H9 (cell line): ENCODE results near the gene CRB3. TPM values are rescaled to one million over a fixed set of nuclear protein-coding genes. Genes with fewer than 3 reads are reported as not detected.

ENCODE experiments used
- DNase-seq: peaks from one replicate; pipeline ENCODE4 v3.0.0-alpha.2; 2017
- H2AFZ ChIP-seq: one replicate; pipeline ENCODE4 v1.6.1; 2013; ENCODE audit warnings: mild to moderate bottlenecking, low read length, control low read depth, moderate library complexity
- H2AK5ac ChIP-seq: 2 replicates; pipeline ENCODE4 v1.6.1; 2013; ENCODE audit warnings: low read length, control low read depth, mixed read lengths; ENCODE audit not compliant: insufficient read length
- H2BK120ac ChIP-seq: one replicate; pipeline ENCODE4 v1.6.1; 2013; ENCODE audit warnings: low read depth, mild to moderate bottlenecking, low read length, control low read depth, inconsistent platforms; ENCODE audit not compliant: poor library complexity, severe bottlenecking
- H2BK12ac ChIP-seq: 2 replicates; pipeline ENCODE4 v1.6.1; 2013; ENCODE audit warnings: low read length, control low read depth, mixed read lengths, low read depth; ENCODE audit not compliant: insufficient read length
- H2BK15ac ChIP-seq: 2 replicates; pipeline ENCODE4 v1.6.1; 2013; ENCODE audit warnings: low read depth, low read length, control low read depth
- H2BK20ac ChIP-seq: one replicate; pipeline ENCODE4 v1.6.1; 2013; ENCODE audit warnings: low read depth, mild to moderate bottlenecking, low read length, control low read depth, inconsistent platforms; ENCODE audit not compliant: poor library complexity, severe bottlenecking
- H2BK5ac ChIP-seq: 2 replicates; pipeline ENCODE4 v1.6.1; 2013; ENCODE audit warnings: low read length, control low read depth, mixed read lengths; ENCODE audit not compliant: insufficient read length
- H3K14ac ChIP-seq: 2 replicates; pipeline ENCODE4 v1.6.1; 2013; ENCODE audit warnings: low read length, control low read depth; ENCODE audit not compliant: insufficient read depth
- H3K18ac ChIP-seq: 2 replicates; pipeline ENCODE4 v1.6.1; 2013; ENCODE audit warnings: low read depth, mild to moderate bottlenecking, mixed read lengths, low read length, control low read depth; ENCODE audit not compliant: insufficient read length
- H3K23ac ChIP-seq: 2 replicates; pipeline ENCODE4 v1.6.1; 2013; ENCODE audit warnings: low read length, control low read depth, mixed read lengths, low read depth; ENCODE audit not compliant: insufficient read length
- H3K23me2 ChIP-seq: 2 replicates; pipeline ENCODE4 v1.6.1; 2013; ENCODE audit warnings: low read depth, mild to moderate bottlenecking, mixed read lengths, low read length, control low read depth; ENCODE audit not compliant: insufficient read length, poor library complexity, severe bottlenecking
- H3K27ac ChIP-seq: 2 replicates; pipeline ENCODE4 v1.5.1; 2013; ENCODE audit warnings: low read length, control low read depth, mixed read lengths, low read depth; ENCODE audit not compliant: insufficient read length
- H3K27me3 ChIP-seq: 2 replicates; pipeline ENCODE4 v1.6.1; 2013; ENCODE audit warnings: low read length, control low read depth, inconsistent platforms; ENCODE audit not compliant: insufficient read depth
- H3K4ac ChIP-seq: 2 replicates; pipeline ENCODE4 v1.6.1; 2013; ENCODE audit warnings: low read depth, mild to moderate bottlenecking, control low read depth, inconsistent platforms, low read length, moderate library complexity
- H3K4me1 ChIP-seq: 2 replicates; pipeline ENCODE4 v1.6.1; 2013; ENCODE audit warnings: low read length, control low read depth, inconsistent platforms; ENCODE audit not compliant: insufficient read depth
- H3K4me2 ChIP-seq: 2 replicates; pipeline ENCODE4 v1.6.1; 2013; ENCODE audit warnings: low read length, control low read depth, mixed read lengths; ENCODE audit not compliant: insufficient read length, insufficient read depth
- H3K56ac ChIP-seq: 2 replicates; pipeline ENCODE4 v1.6.1; 2013; ENCODE audit warnings: low read depth, mild to moderate bottlenecking, mixed read lengths, low read length, control low read depth; ENCODE audit not compliant: insufficient read length
- H3K79me1 ChIP-seq: 2 replicates; pipeline ENCODE4 v1.6.1; 2013; ENCODE audit warnings: low read depth, mild to moderate bottlenecking, moderate library complexity, low read length, control low read depth, inconsistent platforms; ENCODE audit not compliant: insufficient read depth, poor library complexity, severe bottlenecking
- H3K79me2 ChIP-seq: 2 replicates; pipeline ENCODE4 v1.6.1; 2013; ENCODE audit warnings: low read length, control low read depth, inconsistent platforms; ENCODE audit not compliant: insufficient read depth
- H3K9ac ChIP-seq: 2 replicates; pipeline ENCODE4 v1.6.1; 2013; ENCODE audit warnings: low read length, control low read depth, mixed read lengths; ENCODE audit not compliant: insufficient read length; ENCODE audit errors: extremely low read depth
- H3K9me3 ChIP-seq: one replicate; pipeline ENCODE4 v1.6.1; 2013; ENCODE audit warnings: low read depth, low read length, inconsistent platforms; ENCODE audit not compliant: control insufficient read depth
- H3T11ph ChIP-seq: one replicate; pipeline ENCODE4 v1.6.1; 2013; ENCODE audit warnings: mild to moderate bottlenecking, low read length, control low read depth, inconsistent platforms
- H4K20me1 ChIP-seq: one replicate; pipeline ENCODE4 v1.6.1; 2013; ENCODE audit not compliant: control insufficient read depth, insufficient read length, insufficient read depth
- H4K5ac ChIP-seq: 2 replicates; pipeline ENCODE4 v1.6.1; 2013; ENCODE audit warnings: low read depth, mild to moderate bottlenecking, mixed read lengths, low read length, control low read depth; ENCODE audit not compliant: insufficient read length
- H4K8ac ChIP-seq: replicated peaks from 2 replicates; pipeline ENCODE4 v1.6.1; 2013; ENCODE audit warnings: low read length, control low read depth, mixed read lengths, low read depth; ENCODE audit not compliant: insufficient read length
- H4K91ac ChIP-seq: 2 replicates; pipeline ENCODE4 v1.6.1; 2013; ENCODE audit warnings: low read depth, mild to moderate bottlenecking, moderate library complexity, mixed read lengths, low read length, control low read depth; ENCODE audit not compliant: insufficient read length
- H3K27ac Mint-ChIP-seq, 3 experiments: 2 replicates in 2 of 3; 3 replicates in 1 of 3; pipeline ENCODE4 v1.8.0; 2020 to 2021; ENCODE audit warnings: mixed read lengths in 3 of 3, mild to moderate bottlenecking in 1 of 3, moderate library complexity in 1 of 3
- H3K27me3 Mint-ChIP-seq: 2 replicates; pipeline ENCODE4 v1.8.0; 2021; ENCODE audit warnings: low read depth, mild to moderate bottlenecking, moderate library complexity, mixed read lengths
- H3K36me3 Mint-ChIP-seq, 3 experiments: 2 replicates in 2 of 3; 3 replicates in 1 of 3; pipeline ENCODE4 v1.8.0; 2020 to 2021; ENCODE audit warnings: low read depth in 3 of 3, mixed read lengths in 3 of 3; ENCODE audit not compliant: insufficient read depth in 1 of 3
- H3K4me1 Mint-ChIP-seq, 2 experiments: 2 replicates each; pipeline ENCODE4 v1.8.0; 2020; ENCODE audit warnings: mixed read lengths in 2 of 2
- H3K4me3 Mint-ChIP-seq, 2 experiments: 2 replicates in 1 of 2; 3 replicates in 1 of 2; pipeline ENCODE4 v1.8.0; 2020 to 2021; ENCODE audit warnings: mild to moderate bottlenecking in 2 of 2, mixed read lengths in 2 of 2, moderate library complexity in 1 of 2
- H3K9me3 Mint-ChIP-seq, 2 experiments: 2 replicates in 1 of 2; 3 replicates in 1 of 2; pipeline ENCODE4 v1.8.0; 2020; ENCODE audit warnings: mild to moderate bottlenecking in 2 of 2, mixed read lengths in 2 of 2, moderate library complexity in 1 of 2
- WGBS: extraction: QIAGEN DNeasy Blood & Tissue Kit; methylation state at CpG from one replicate; pipeline ENCODE4 v1.1.7; 2013; ENCODE audit warnings: missing lambda C conversion rate, low lambda C conversion rate, mixed read lengths; ENCODE audit not compliant: insufficient read length; ENCODE audit errors: extremely low coverage; 5-methylcytosine and 5-hydroxymethylcytosine counted together
- total RNA-seq: library from RNA; stranded (reverse); gene quantifications from 2 replicates; pipeline ENCODE4 v1.2.1, GENCODE V29; 2021
- TF ChIP-seq, protein P1 (sequence below): fragments of 200-600 bp; sonication (generic); conservative IDR thresholded peaks from 3 replicates; pipeline ENCODE4 v1.8.0; 2021; ENCODE audit warnings: antibody characterized with exemption, mild to moderate bottlenecking

Gene CRB3
- total RNA-seq, 1 experiment from 2014 or later = 32.1 TPM

DNA sequence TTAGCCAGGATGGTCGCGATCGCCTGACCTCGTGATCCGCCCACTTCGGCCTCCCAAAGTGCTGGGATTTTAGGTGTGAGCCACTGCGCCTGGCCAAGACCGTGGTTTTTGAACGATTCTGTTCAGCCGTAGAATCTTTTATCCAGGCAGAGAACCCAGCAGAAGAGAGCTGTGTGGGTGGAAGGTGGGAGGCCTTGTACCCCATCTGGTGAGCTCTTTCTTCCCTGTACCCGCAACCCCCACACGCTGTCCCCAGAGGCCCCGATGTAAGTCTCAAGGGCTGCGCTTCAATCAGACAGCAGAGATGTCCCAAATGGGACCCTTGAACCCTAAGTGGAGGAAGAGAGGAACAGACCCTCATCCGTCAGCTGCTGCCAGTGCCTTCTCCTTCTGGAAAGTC, 8.1 kb upstream of the CRB3 start:
- Histone ChIP-seq H3T11ph (no peak overlapping the region), H3K18ac (no peak overlapping the region), H3K23ac (no peak overlapping the region), H3K56ac (no peak overlapping the region), H2BK15ac (no peak overlapping the region), H2BK120ac (no peak overlapping the region), H2BK12ac (no peak overlapping the region), H3K14ac (no peak overlapping the region), H4K5ac (no peak overlapping the region), H3K4me2 (no peak overlapping the region), H2BK20ac (no peak overlapping the region), H4K8ac (no peak overlapping the region), H3K9ac (no peak overlapping the region), H2AFZ (no peak overlapping the region), H3K27ac (no peak overlapping the region), H2BK5ac (no peak overlapping the region), H3K79me1 (no peaks in the 10 kb centered on the region), H3K4me1 (no peaks in the 10 kb centered on the region; the same call in 1 of the 2 replicates), H2AK5ac (no peak overlapping the region), H4K91ac (no peak overlapping the region), H3K9me3 (peaks cover 8% of the 10 kb centered on the region), H3K79me2 (no peaks in the 10 kb centered on the region), H3K4ac (no peak overlapping the region), H3K27me3 (no peaks in the 10 kb centered on the region), H3K23me2 (peaks cover 4% of the 10 kb centered on the region), H4K20me1 (no peaks in the 10 kb centered on the region)
- H3K4me3 Mint-ChIP-seq = no peak overlapping the region
- peaks cover 6 to 7% of the 10 kb centered on the region in 2 experiments; a peak in 4 of 5 replicates for H3K9me3 Mint-ChIP-seq
- no peak overlapping the region for H3K27ac Mint-ChIP-seq
- no CpG with 5 or more reads among the region's 15 CpGs for WGBS
- peaks cover 5% of the 10 kb centered on the region for H3K27me3 Mint-ChIP-seq
- no peak for DNase-seq
- H3K4me1 Mint-ChIP-seq = peaks cover 9 to 14% of the 10 kb centered on the region in 2 experiments
- TF ChIP-seq, protein P1, sequence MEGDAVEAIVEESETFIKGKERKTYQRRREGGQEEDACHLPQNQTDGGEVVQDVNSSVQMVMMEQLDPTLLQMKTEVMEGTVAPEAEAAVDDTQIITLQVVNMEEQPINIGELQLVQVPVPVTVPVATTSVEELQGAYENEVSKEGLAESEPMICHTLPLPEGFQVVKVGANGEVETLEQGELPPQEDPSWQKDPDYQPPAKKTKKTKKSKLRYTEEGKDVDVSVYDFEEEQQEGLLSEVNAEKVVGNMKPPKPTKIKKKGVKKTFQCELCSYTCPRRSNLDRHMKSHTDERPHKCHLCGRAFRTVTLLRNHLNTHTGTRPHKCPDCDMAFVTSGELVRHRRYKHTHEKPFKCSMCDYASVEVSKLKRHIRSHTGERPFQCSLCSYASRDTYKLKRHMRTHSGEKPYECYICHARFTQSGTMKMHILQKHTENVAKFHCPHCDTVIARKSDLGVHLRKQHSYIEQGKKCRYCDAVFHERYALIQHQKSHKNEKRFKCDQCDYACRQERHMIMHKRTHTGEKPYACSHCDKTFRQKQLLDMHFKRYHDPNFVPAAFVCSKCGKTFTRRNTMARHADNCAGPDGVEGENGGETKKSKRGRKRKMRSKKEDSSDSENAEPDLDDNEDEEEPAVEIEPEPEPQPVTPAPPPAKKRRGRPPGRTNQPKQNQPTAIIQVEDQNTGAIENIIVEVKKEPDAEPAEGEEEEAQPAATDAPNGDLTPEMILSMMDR = no peak
- peaks cover 31 to 47% (median 42%) of the 10 kb centered on the region in 3 experiments for H3K36me3 Mint-ChIP-seq
